Keratinocyte (primary cell): ENCODE measurements around the gene C10orf90.

Source experiments
- EZH2 ChIP-seq: IDR thresholded peaks from one replicate; pipeline ENCODE4 v1.6.1; 2012; ENCODE audit warnings: inconsistent platforms, mild to moderate bottlenecking, low read length, moderate library complexity
- TF ChIP-seq, protein P1 (sequence below), 3 experiments: IDR thresholded peaks in 1 of 3; conservative IDR thresholded peaks in 1 of 3; optimal IDR thresholded peaks in 1 of 3; 2 replicates in 2 of 3; 3 replicates in 1 of 3; pipeline versions ENCODE3 to v1.5.1; 2011; ENCODE audit warnings: low read length in 3 of 3, mild to moderate bottlenecking in 3 of 3, moderate library complexity in 2 of 3, control low read depth in 1 of 3, inconsistent platforms in 1 of 3; ENCODE audit not compliant: insufficient read depth in 2 of 3; ENCODE audit errors: extremely low read depth in 1 of 3

DNA sequence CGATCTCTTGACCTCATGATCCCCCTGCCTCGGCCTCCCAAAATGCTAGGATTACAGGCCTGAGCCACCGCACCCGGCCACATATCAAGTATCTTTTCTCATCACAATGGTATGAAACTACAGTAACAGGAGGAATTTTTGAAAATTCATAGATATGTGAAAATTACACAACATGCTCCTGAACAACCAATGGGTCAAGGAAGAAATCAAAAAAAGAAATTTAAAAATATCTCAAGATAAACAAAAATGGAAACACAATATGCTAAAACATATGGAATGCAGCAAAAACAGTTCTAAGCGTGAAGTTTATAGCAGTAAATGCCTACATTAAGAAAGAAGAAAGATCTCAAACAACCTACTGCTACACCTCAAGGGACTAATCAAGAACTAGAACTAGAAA lies 222.4 kb downstream of the C10orf90 start:
- TF ChIP-seq, protein P1, sequence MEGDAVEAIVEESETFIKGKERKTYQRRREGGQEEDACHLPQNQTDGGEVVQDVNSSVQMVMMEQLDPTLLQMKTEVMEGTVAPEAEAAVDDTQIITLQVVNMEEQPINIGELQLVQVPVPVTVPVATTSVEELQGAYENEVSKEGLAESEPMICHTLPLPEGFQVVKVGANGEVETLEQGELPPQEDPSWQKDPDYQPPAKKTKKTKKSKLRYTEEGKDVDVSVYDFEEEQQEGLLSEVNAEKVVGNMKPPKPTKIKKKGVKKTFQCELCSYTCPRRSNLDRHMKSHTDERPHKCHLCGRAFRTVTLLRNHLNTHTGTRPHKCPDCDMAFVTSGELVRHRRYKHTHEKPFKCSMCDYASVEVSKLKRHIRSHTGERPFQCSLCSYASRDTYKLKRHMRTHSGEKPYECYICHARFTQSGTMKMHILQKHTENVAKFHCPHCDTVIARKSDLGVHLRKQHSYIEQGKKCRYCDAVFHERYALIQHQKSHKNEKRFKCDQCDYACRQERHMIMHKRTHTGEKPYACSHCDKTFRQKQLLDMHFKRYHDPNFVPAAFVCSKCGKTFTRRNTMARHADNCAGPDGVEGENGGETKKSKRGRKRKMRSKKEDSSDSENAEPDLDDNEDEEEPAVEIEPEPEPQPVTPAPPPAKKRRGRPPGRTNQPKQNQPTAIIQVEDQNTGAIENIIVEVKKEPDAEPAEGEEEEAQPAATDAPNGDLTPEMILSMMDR (optimal IDR thresholded peaks at IDR 0.05 in 1 of 3, IDR thresholded peaks at IDR 0.05 in 1 of 3, conservative IDR thresholded peaks at IDR 0.05 in 1 of 3; ENCODE audit: extremely low read depth in 1 of 3, insufficient read depth in 2 of 3, low read length in 3 of 3): no peak
- no peak for TF ChIP-seq EZH2
